ENCODE results near the gene PNMA8C. TPM values are rescaled to one million over a fixed set of nuclear protein-coding genes. Genes with fewer than 3 reads are reported as not detected.

PNMA8C gene
- total RNA-seq, 1 experiment from 2014 or later: not detected

DNA sequence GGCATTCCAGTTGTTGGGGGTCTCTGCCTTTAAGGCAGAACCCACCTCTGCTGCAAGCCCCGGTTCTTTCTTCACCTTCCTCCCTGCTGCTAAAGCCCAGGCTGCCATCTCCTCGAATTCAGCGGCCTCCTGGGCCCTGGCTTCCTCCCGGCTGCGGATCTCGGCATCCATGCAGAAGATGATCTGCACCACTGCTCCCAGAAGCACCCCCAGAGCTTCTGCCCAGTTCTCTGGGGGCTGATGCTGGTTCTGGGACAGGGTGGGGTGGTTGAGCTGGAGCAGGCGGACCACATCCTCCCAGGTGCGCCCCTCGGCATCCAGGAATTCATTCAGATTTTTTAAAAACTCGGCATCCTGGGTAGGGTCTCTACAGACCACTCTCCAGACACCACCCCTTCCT lies 41.6 kb upstream of the PNMA8C start:
- H3K27me3 ChIP-seq (ENCODE audit: low read length): no peaks in the 10 kb centered on the region
- no peaks in the 10 kb centered on the region for H3K9me3 ChIP-seq (ENCODE audit: low read length)
- no peak overlapping the region for H2AFZ ChIP-seq (ENCODE audit: low read length)
- no peak overlapping the region for H3K4me3 ChIP-seq (ENCODE audit: low read length)
- no peaks in the 10 kb centered on the region for H3K36me3 ChIP-seq (ENCODE audit: low read depth, low read length)
- ChIA-PET POLR2A (ENCODE audit: unreplicated experiment) (no interaction called here), CTCF (no interaction called here)
- ATAC-seq: no peak
- H3K27ac ChIP-seq (ENCODE audit: low read length): no peak overlapping the region
- H3K9me2 ChIP-seq (replicated peaks; ENCODE audit: low read length): no peaks in the 10 kb centered on the region
- no peak overlapping the region for H3K9ac ChIP-seq (ENCODE audit: low read length)
- no peaks in the 10 kb centered on the region for H3F3A ChIP-seq (ENCODE audit: low read length, unreplicated experiment)
- no peak for TF ChIP-seq EZH2phosphoT487 (IDR thresholded peaks at IDR 0.05; ENCODE audit: borderline replicate concordance, low read length)
- no peak for TF ChIP-seq EZH2 (IDR thresholded peaks at IDR 0.05; ENCODE audit: low read length, unreplicated experiment)
- TF ChIP-seq, protein P1, sequence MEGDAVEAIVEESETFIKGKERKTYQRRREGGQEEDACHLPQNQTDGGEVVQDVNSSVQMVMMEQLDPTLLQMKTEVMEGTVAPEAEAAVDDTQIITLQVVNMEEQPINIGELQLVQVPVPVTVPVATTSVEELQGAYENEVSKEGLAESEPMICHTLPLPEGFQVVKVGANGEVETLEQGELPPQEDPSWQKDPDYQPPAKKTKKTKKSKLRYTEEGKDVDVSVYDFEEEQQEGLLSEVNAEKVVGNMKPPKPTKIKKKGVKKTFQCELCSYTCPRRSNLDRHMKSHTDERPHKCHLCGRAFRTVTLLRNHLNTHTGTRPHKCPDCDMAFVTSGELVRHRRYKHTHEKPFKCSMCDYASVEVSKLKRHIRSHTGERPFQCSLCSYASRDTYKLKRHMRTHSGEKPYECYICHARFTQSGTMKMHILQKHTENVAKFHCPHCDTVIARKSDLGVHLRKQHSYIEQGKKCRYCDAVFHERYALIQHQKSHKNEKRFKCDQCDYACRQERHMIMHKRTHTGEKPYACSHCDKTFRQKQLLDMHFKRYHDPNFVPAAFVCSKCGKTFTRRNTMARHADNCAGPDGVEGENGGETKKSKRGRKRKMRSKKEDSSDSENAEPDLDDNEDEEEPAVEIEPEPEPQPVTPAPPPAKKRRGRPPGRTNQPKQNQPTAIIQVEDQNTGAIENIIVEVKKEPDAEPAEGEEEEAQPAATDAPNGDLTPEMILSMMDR (conservative IDR thresholded peaks at IDR 0.05; ENCODE audit: low read depth, low read length): no peak
- H4K20me1 ChIP-seq (ENCODE audit: low read length): no peaks in the 10 kb centered on the region
- intact Hi-C loops (cut with micrococcal nuclease): no loop called here
- H3K4me2 ChIP-seq (ENCODE audit: low read length): no peak overlapping the region
- DNase-seq: no peak
- BruUV-seq (replicated peaks): no TSS peak
- H3K79me2 ChIP-seq (ENCODE audit: low read length): no peaks in the 10 kb centered on the region
- H3K4me1 ChIP-seq (ENCODE audit: insufficient read depth, low read length): peaks cover 13% of the 10 kb centered on the region

DNA sequence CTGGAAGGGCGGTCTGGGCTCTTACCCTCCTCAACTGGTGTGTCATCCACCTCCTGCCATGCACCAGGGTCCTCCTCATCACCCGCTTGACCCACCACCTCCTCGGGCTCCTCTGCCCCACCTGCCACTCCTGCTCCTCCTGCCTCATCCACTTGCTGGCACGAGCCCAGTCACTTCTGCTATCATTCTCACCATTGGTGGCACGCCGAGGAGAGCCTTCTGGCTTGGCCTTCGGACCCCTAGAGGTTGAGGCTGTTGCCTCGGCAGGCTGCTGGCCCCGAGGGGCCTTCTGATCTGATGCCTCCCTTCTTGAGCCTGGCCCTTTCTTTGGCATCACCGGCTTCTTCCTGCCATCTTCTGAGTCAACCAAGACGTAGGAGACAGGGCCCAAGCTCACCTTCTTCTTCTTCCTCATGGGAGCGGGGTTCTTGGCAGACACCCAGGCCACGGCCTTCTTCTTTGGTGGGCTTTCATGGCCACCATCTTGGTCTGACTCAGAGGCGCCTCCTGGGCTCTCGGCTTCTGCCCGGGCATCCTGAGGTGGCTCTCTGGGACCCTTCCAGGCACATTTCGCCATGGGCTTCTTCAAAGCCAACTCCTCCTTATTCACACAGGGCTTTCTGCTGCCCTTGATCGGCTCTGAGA lies 40.9 kb upstream of the PNMA8C start:
- CTCF ChIA-PET: no interaction called here
- H3K27me3 ChIP-seq (ENCODE audit: low read length): no peaks in the 10 kb centered on the region
- no peak overlapping the region for H3K9ac ChIP-seq (ENCODE audit: low read length)
- H3K36me3 ChIP-seq (ENCODE audit: low read depth, low read length): no peaks in the 10 kb centered on the region
- intact Hi-C loops (cut with micrococcal nuclease): no loop called here
- no peaks in the 10 kb centered on the region for H3K9me3 ChIP-seq (ENCODE audit: low read length)
- no peak overlapping the region for H3K27ac ChIP-seq (ENCODE audit: low read length)
- no peaks in the 10 kb centered on the region for H4K20me1 ChIP-seq (ENCODE audit: low read length)
- no peak overlapping the region for H2AFZ ChIP-seq (ENCODE audit: low read length)
- H3K79me2 ChIP-seq (ENCODE audit: low read length): no peaks in the 10 kb centered on the region
- DNase-seq (no peak), ATAC-seq (no peak)
- H3K4me1 ChIP-seq (ENCODE audit: insufficient read depth, low read length): peaks cover 13% of the 10 kb centered on the region
- H3F3A ChIP-seq (ENCODE audit: low read length, unreplicated experiment): no peaks in the 10 kb centered on the region
- no peak overlapping the region for H3K4me2 ChIP-seq (ENCODE audit: low read length)
- BruUV-seq (replicated peaks): no TSS peak
- H3K9me2 ChIP-seq (replicated peaks; ENCODE audit: low read length): no peaks in the 10 kb centered on the region
- TF ChIP-seq, protein P1 (conservative IDR thresholded peaks at IDR 0.05; ENCODE audit: low read depth, low read length): no peak
- no peak for TF ChIP-seq EZH2 (IDR thresholded peaks at IDR 0.05; ENCODE audit: low read length, unreplicated experiment)
- no peak overlapping the region for H3K4me3 ChIP-seq (ENCODE audit: low read length)
- POLR2A ChIA-PET (ENCODE audit: unreplicated experiment): no interaction called here

DNA sequence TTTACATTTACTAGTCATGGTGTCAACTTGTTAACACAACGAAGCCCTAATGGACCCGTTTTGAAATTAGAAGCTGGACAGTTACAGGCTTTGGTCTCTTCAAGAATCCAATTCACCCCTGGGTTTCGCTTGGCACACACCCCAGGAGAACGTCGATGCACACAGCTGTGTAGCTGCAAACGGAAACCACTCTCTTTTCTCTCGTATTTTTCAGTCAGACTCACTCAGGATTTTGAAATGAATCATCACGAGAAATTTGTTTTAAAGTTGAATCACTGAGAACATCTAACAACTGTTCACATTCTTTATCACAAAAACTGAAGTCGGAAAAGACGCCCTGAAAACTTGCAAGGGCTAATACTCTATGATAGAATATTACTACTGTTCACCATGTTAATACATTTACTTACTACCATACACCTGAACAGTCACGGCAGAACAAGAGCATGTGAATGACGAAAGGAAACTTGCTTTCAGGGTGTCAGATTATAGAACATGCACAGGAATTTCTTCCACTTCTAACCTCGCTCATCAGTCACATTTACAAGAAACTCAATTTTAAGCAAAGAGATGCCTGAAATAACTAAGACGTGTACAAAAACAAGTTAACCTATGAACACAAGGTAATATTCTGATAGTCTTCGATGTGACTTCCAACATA lies 37.9 kb upstream of the PNMA8C start:
- ChIA-PET CTCF (no interaction called here), POLR2A (ENCODE audit: unreplicated experiment) (interaction anchor here (0.6 kb wide), 1 partner anchor 8 kb away, joined by 4 read pairs; no protein-coding TSS in a partner anchor)
- H3K9me3 ChIP-seq (ENCODE audit: low read length): no peaks in the 10 kb centered on the region
- H4K20me1 ChIP-seq (ENCODE audit: low read length): no peaks in the 10 kb centered on the region
- peaks cover 13% of the 10 kb centered on the region for H3K4me1 ChIP-seq (ENCODE audit: insufficient read depth, low read length)
- intact Hi-C loops (cut with micrococcal nuclease): no loop called here
- H3K4me2 ChIP-seq (ENCODE audit: low read length): peak overlapping the region; percentile 73
- no peaks in the 10 kb centered on the region for H3K79me2 ChIP-seq (ENCODE audit: low read length)
- H3K4me3 ChIP-seq (ENCODE audit: low read length): peak overlapping the region; percentile 47
- H3K27me3 ChIP-seq (ENCODE audit: low read length): no peaks in the 10 kb centered on the region
- no peak for TF ChIP-seq EZH2phosphoT487 (IDR thresholded peaks at IDR 0.05; ENCODE audit: borderline replicate concordance, low read length)
- no peak for TF ChIP-seq EZH2 (IDR thresholded peaks at IDR 0.05; ENCODE audit: low read length, unreplicated experiment)
- TF ChIP-seq, protein P1 (conservative IDR thresholded peaks at IDR 0.05; ENCODE audit: low read depth, low read length): no peak
- ATAC-seq: peak; percentile 84
- no peaks in the 10 kb centered on the region for H3K36me3 ChIP-seq (ENCODE audit: low read depth, low read length)
- H3K9me2 ChIP-seq (replicated peaks; ENCODE audit: low read length): no peaks in the 10 kb centered on the region
- no peaks in the 10 kb centered on the region for H3F3A ChIP-seq (ENCODE audit: low read length, unreplicated experiment)
- DNase-seq: peak; percentile 73
- no TSS peak for BruUV-seq (replicated peaks)
- H2AFZ ChIP-seq (ENCODE audit: low read length): peak overlapping the region; percentile 54; the same call in 1 of the 2 replicates
- peak overlapping the region; percentile 30 for H3K27ac ChIP-seq (ENCODE audit: low read length)
- no peak overlapping the region for H3K9ac ChIP-seq (ENCODE audit: low read length)

All from PC-3 (cell line).